IMR-90 (cell line): Measurements from ENCODE around the gene SYNRG. TPM values are rescaled to one million over a fixed set of nuclear protein-coding genes. Genes with fewer than 3 reads are reported as not detected.
"Not testable (repeated sequence)": the region's sequence is repeated elsewhere in the genome, so short reads cannot be mapped to it uniquely, and the experiment has no call there.

Experiments
- ATAC-seq: fragments of 200-7000 bp; cut with Tn5 transposase; 2 replicates; pipeline ENCODE4 v1.9.1; 2020; ENCODE audit warnings: low read depth, mild to moderate bottlenecking, moderate library complexity
- BruUV-seq: library from RNA; stranded (reverse); fragments of 400-500 nt; replicated peaks from 2 replicates; lab custom pipeline; 2021; lab: Mats Ljungman, UMichigan
- CTCF ChIA-PET: fragments of 300-600 bp; formaldehyde crosslinking; extraction: SDS; loops from one replicate; lab custom pipeline; 2021; ENCODE audit warnings: antibody characterized with exemption; lab: Yijun Ruan, JAX
- POLR2A ChIA-PET: fragments of 300-600 bp; sonication (Branson Sonifier 250); formaldehyde crosslinking; loops from one replicate; lab custom pipeline; 2022; ENCODE audit warnings: antibody characterized with exemption; ENCODE audit not compliant: unreplicated experiment; lab: Charles Lee
- DNase-seq: peaks from one replicate; pipeline ENCODE4 v3.0.0; 2013
- H2AFZ ChIP-seq: replicated peaks from 2 replicates; pipeline ENCODE3; 2013; ENCODE audit warnings: low read length, mild to moderate bottlenecking; ENCODE audit not compliant: poor library complexity
- H2AK5ac ChIP-seq: 2 replicates; pipeline ENCODE4 v1.6.1; 2013; ENCODE audit warnings: low read depth, low read length, inconsistent platforms
- H2AK9ac ChIP-seq: replicated peaks from 2 replicates; pipeline ENCODE3; 2013; ENCODE audit warnings: mild to moderate bottlenecking, low read depth, low read length, moderate library complexity; ENCODE audit not compliant: poor library complexity
- H2BK120ac ChIP-seq: 2 replicates; pipeline ENCODE4 v1.6.1; 2013; ENCODE audit warnings: low read depth, low read length, inconsistent platforms
- H2BK15ac ChIP-seq: 3 replicates; pipeline ENCODE4 v1.6.1; 2013; ENCODE audit warnings: low read depth, low read length, inconsistent platforms
- H2BK20ac ChIP-seq: 2 replicates; pipeline ENCODE4 v1.6.1; 2013; ENCODE audit warnings: low read depth, mild to moderate bottlenecking, inconsistent platforms, low read length, moderate library complexity
- H2BK5ac ChIP-seq: 2 replicates; pipeline ENCODE4 v1.6.1; 2013; ENCODE audit warnings: mild to moderate bottlenecking, low read depth, low read length, inconsistent platforms; ENCODE audit not compliant: poor library complexity, severe bottlenecking
- H3K14ac ChIP-seq: replicated peaks from 2 replicates; pipeline ENCODE4 v1.6.1; 2013; ENCODE audit warnings: low read depth, low read length, inconsistent platforms
- H3K18ac ChIP-seq: 2 replicates; pipeline ENCODE4 v1.6.1; 2013; ENCODE audit warnings: low read depth, low read length, control low read depth
- H3K23ac ChIP-seq: 2 replicates; pipeline ENCODE4 v1.6.1; 2013; ENCODE audit warnings: low read depth, low read length, inconsistent platforms
- H3K27ac ChIP-seq: 2 replicates; pipeline ENCODE4 v1.5.1; 2013; ENCODE audit warnings: mild to moderate bottlenecking, control low read depth, low read length; ENCODE audit not compliant: insufficient read depth
- H3K27me3 ChIP-seq: 2 replicates; pipeline ENCODE4 v1.6.1; 2013; ENCODE audit warnings: low read length; ENCODE audit not compliant: control insufficient read depth, insufficient read depth
- H3K36me3 ChIP-seq: 2 replicates; pipeline ENCODE4 v1.6.1; 2013; ENCODE audit warnings: low read length, mixed read lengths; ENCODE audit not compliant: control insufficient read depth, insufficient read depth
- H3K4ac ChIP-seq: 2 replicates; pipeline ENCODE4 v1.6.1; 2013; ENCODE audit warnings: low read depth, low read length, inconsistent platforms
- H3K4me1 ChIP-seq: 2 replicates; pipeline ENCODE4 v1.6.1; 2013; ENCODE audit warnings: low read length, mixed read lengths; ENCODE audit not compliant: control insufficient read depth, insufficient read depth
- H3K4me2 ChIP-seq: 2 replicates; pipeline ENCODE4 v1.6.1; 2013; ENCODE audit warnings: low read depth, mild to moderate bottlenecking, control low read depth, low read length, moderate library complexity
- H3K4me3 ChIP-seq: 2 replicates; pipeline ENCODE4 v1.5.1; 2013; ENCODE audit warnings: low read depth, mild to moderate bottlenecking, control low read depth, low read length, moderate library complexity; ENCODE audit not compliant: insufficient read depth
- H3K56ac ChIP-seq: 2 replicates; pipeline ENCODE4 v1.6.1; 2013; ENCODE audit warnings: low read length, inconsistent platforms; ENCODE audit not compliant: insufficient read depth; ENCODE audit errors: extremely low read depth
- H3K79me1 ChIP-seq, 2 experiments: 2 replicates each; pipeline ENCODE4 v1.6.1; 2013; ENCODE audit warnings: low read length in 2 of 2, inconsistent platforms in 1 of 2, low read depth in 1 of 2
- H3K9ac ChIP-seq: 2 replicates; pipeline ENCODE4 v1.6.1; 2013; ENCODE audit warnings: low read depth, low read length, control low read depth
- H3K9me1 ChIP-seq: 2 replicates; pipeline ENCODE4 v1.6.1; 2013; ENCODE audit warnings: low read length, inconsistent platforms; ENCODE audit not compliant: insufficient read depth
- H3K9me3 ChIP-seq: 2 replicates; pipeline ENCODE4 v1.6.1; 2013; ENCODE audit warnings: low read length; ENCODE audit not compliant: control insufficient read depth, insufficient read depth
- H4K20me1 ChIP-seq: 2 replicates; pipeline ENCODE4 v1.6.1; 2013; ENCODE audit warnings: low read length, inconsistent platforms; ENCODE audit not compliant: insufficient read depth
- H4K5ac ChIP-seq: 2 replicates; pipeline ENCODE4 v1.6.1; 2013; ENCODE audit warnings: mild to moderate bottlenecking, low read depth, low read length, control low read depth
- H4K8ac ChIP-seq, 2 experiments: 2 replicates each; pipeline ENCODE4 v1.6.1; 2013; ENCODE audit warnings: low read depth in 2 of 2, low read length in 2 of 2, control low read depth in 1 of 2, inconsistent platforms in 1 of 2
- H4K91ac ChIP-seq: 2 replicates; pipeline ENCODE4 v1.6.1; 2013; ENCODE audit warnings: low read depth, low read length, inconsistent platforms; ENCODE audit not compliant: insufficient read depth
- WGBS, 2 experiments: methylation state at CpG; one replicate each; pipeline versions ENCODE4 v1.1.5 to v1.1.7; 2013; ENCODE audit warnings: missing lambda C conversion rate in 2 of 2; ENCODE audit not compliant: insufficient read length in 1 of 2; ENCODE audit errors: extremely low coverage in 2 of 2; 5-methylcytosine and 5-hydroxymethylcytosine counted together
- dilution Hi-C: fragments of 300-500 bp; cut with HindIII; formaldehyde crosslinking; loops from one replicate; pipeline ENCODE4 v1.14.3; 2018; ENCODE audit warnings: low sequenced_read_pairs; ENCODE audit not compliant: unreplicated experiment
- in situ Hi-C: fragments of 300-500 bp; cut with MboI; formaldehyde crosslinking; loops from 3 replicates; pipeline ENCODE4 v1.14.3; 2019; ENCODE audit warnings: low sequenced_read_pairs, inconsistent platforms, mixed read lengths
- intact Hi-C: fragments of 100-400 bp; cut with micrococcal nuclease; formaldehyde crosslinking; loops from 2 replicates; pipeline ENCODE4 v1.10.0; 2022
- polyA plus RNA-seq, 3 experiments: library from polyadenylated mRNA; depleted of rRNA; stranded (reverse); fragments of >200 nt; gene quantifications; 2 replicates each; pipeline ENCODE4 v1.2.3, GENCODE V29; 2012; ENCODE audit warnings: low replicate concordance in 1 of 3
- total RNA-seq: library from RNA; depleted of rRNA; stranded (reverse); fragments of >200 nt; gene quantifications from 2 replicates; pipeline ENCODE4 v1.2.3, GENCODE V29; 2012

Gene SYNRG
- total and polyA plus RNA-seq, 2 of the 4 experiments (the other 2 are of a cell fraction), result 11.7 to 15.2 TPM

GRCh38 chr17:37511642-37512041, 97.6 kb downstream of the SYNRG start:
- POLR2A ChIA-PET, H3K14ac ChIP-seq, H2AK9ac ChIP-seq, intact Hi-C loops, H3K23ac ChIP-seq, H2AFZ ChIP-seq, H3K4me3 ChIP-seq, H3K4ac ChIP-seq, H4K8ac ChIP-seq, H2AK5ac ChIP-seq, in situ Hi-C loops, BruUV-seq, H2BK120ac ChIP-seq, H3K27me3 ChIP-seq, H3K56ac ChIP-seq, H3K27ac ChIP-seq, dilution Hi-C loops, CTCF ChIA-PET, H3K9me3 ChIP-seq, H4K5ac ChIP-seq, H2BK20ac ChIP-seq, H3K4me1 ChIP-seq, H2BK5ac ChIP-seq, ATAC-seq, DNase-seq, H3K9ac ChIP-seq, H2BK15ac ChIP-seq, H3K4me2 ChIP-seq, H4K91ac ChIP-seq, H3K18ac ChIP-seq: not testable (repeated sequence)
- WGBS, 2 experiments, result no CpG with 5 or more reads among the region's 1 CpG
- Histone ChIP-seq H4K20me1 (peaks cover 76% of the 10 kb centered on the region), H3K36me3 (peaks cover 33% of the 10 kb centered on the region), H3K79me1 (peaks cover 24 to 77% of the 10 kb centered on the region in 2 experiments), H3K9me1 (peaks cover 33% of the 10 kb centered on the region)
